ENCODE data around the gene LRBA.

GRCh38 chr4:150562250-150562649 lies 452.8 kb downstream of the LRBA start:
- no peak for TF ChIP-seq CTCF (IDR thresholded peaks at IDR 0.05; ENCODE audit: extremely low read depth in 1 of 2, insufficient read depth in 1 of 2, low read depth in 1 of 2, low read length in 2 of 2)
- TF ChIP-seq POLR2A (IDR thresholded peaks at IDR 0.05; ENCODE audit: low read depth, low read length) = no peak
- no peak for TF ChIP-seq EZH2 (IDR thresholded peaks at IDR 0.05; ENCODE audit: borderline replicate concordance, low read depth, low read length, severe bottlenecking)
